Activated CD8-positive, alpha-beta T cell treated with anti-CD3 and anti-CD28 coated beads, Interleukin-2, amount 10 ng/mL, durations not matched to agents 7 days and 5 days (primary cell): ENCODE measurements around the gene OPN1SW. TPM values are rescaled to one million over a fixed set of nuclear protein-coding genes. Genes with fewer than 3 reads are reported as not detected.

ENCODE experiments used
- ATAC-seq: fragments of 150-1000 bp; cut with Tn5 transposase; one replicate; pipeline ENCODE4 v1.10.0; 2021; ENCODE audit warnings: moderate library complexity
- CTCF ChIA-PET: fragments of 350-600 bp; sonication (Branson Sonifier 250); formaldehyde crosslinking; loops from one replicate; lab custom pipeline; 2021; ENCODE audit warnings: antibody characterized with exemption; lab: Charles Lee
- POLR2A ChIA-PET: fragments of 350-600 bp; sonication (Branson Sonifier 250); formaldehyde crosslinking; loops from one replicate; lab custom pipeline; 2021; ENCODE audit warnings: antibody characterized with exemption; lab: Charles Lee
- DNase-seq: peaks from one replicate; pipeline ENCODE4 v3.0.0-alpha.2; 2020
- H3K27ac Mint-ChIP-seq: one replicate; pipeline ENCODE4 v1.8.0; 2021; ENCODE audit warnings: mild to moderate bottlenecking, mixed read lengths
- H3K27me3 Mint-ChIP-seq: one replicate; pipeline ENCODE4 v1.8.0; 2021; ENCODE audit warnings: low read depth, mixed read lengths
- H3K36me3 Mint-ChIP-seq: one replicate; pipeline ENCODE4 v1.8.0; 2021; ENCODE audit warnings: low read depth, mixed read lengths
- H3K4me1 Mint-ChIP-seq: one replicate; pipeline ENCODE4 v1.8.0; 2021; ENCODE audit warnings: low read depth, mixed read lengths
- H3K4me3 Mint-ChIP-seq: one replicate; pipeline ENCODE4 v1.8.0; 2021; ENCODE audit warnings: mild to moderate bottlenecking, mixed read lengths
- H3K9me3 Mint-ChIP-seq: one replicate; pipeline ENCODE4 v1.8.0; 2022; ENCODE audit warnings: mixed read lengths; ENCODE audit not compliant: insufficient read depth
- total RNA-seq, 2 experiments: library from RNA; stranded (reverse); gene quantifications; one replicate each; pipeline ENCODE4 v1.2.3, GENCODE V29; 2021

Gene OPN1SW
- total RNA-seq, 2 experiments from 2014 or later, result not detected

- ATAC-seq, result no peak
- DNase-seq, result no peak
- Mint-ChIP-seq H3K4me3 (no peak overlapping the region), H3K4me1 (peaks cover 4% of the 10 kb centered on the region), H3K27ac (no peak overlapping the region), H3K27me3 (peaks cover 2% of the 10 kb centered on the region), H3K36me3 (peaks cover 34% of the 10 kb centered on the region), H3K9me3 (peaks cover 14% of the 10 kb centered on the region)
- POLR2A ChIA-PET, result no interaction called here
- CTCF ChIA-PET, result no interaction called here
Observed at GRCh38 chr7:128777156-128778123, 1.8 kb upstream of the OPN1SW start.

GRCh38 chr7:128774921-128775320, 673 bp downstream of the OPN1SW start:
- DNase-seq, result no peak
- ChIA-PET POLR2A (no interaction called here), CTCF (no interaction called here)
- Mint-ChIP-seq H3K4me3 (no peak overlapping the region), H3K9me3 (peaks cover 14% of the 10 kb centered on the region), H3K4me1 (peaks cover 4% of the 10 kb centered on the region), H3K27ac (no peak overlapping the region), H3K36me3 (peaks cover 52% of the 10 kb centered on the region), H3K27me3 (peaks cover 1% of the 10 kb centered on the region)
- no peak for ATAC-seq

GRCh38 chr7:128774029-128774689, 1.4 kb downstream of the OPN1SW start:
- no peak overlapping the region for H3K27ac Mint-ChIP-seq
- H3K4me3 Mint-ChIP-seq, result no peak overlapping the region
- POLR2A ChIA-PET, result no interaction called here
- no peaks in the 10 kb centered on the region for H3K27me3 Mint-ChIP-seq
- H3K36me3 Mint-ChIP-seq, result peaks cover 60% of the 10 kb centered on the region
- no peak for DNase-seq
- peaks cover 4% of the 10 kb centered on the region for H3K4me1 Mint-ChIP-seq
- ATAC-seq, result no peak
- CTCF ChIA-PET, result no interaction called here
- H3K9me3 Mint-ChIP-seq, result peaks cover 14% of the 10 kb centered on the region

- Mint-ChIP-seq H3K36me3 (peaks cover 66% of the 10 kb centered on the region), H3K9me3 (peaks cover 14% of the 10 kb centered on the region), H3K4me1 (peaks cover 4% of the 10 kb centered on the region), H3K4me3 (no peak overlapping the region), H3K27ac (no peak overlapping the region), H3K27me3 (no peaks in the 10 kb centered on the region)
- CTCF ChIA-PET, result no interaction called here
- no peak for DNase-seq
- ATAC-seq, result no peak
- POLR2A ChIA-PET, result interaction anchor here (1.0 kb wide), 1 partner anchor 15 kb away, joined by 3 read pairs; no protein-coding TSS in a partner anchor
Observed at GRCh38 chr7:128773604-128774003, 2.0 kb downstream of the OPN1SW start.

GRCh38 chr7:128770233-128770632, 5.4 kb downstream of the OPN1SW start:
- H3K36me3 Mint-ChIP-seq, result peaks cover 72% of the 10 kb centered on the region
- CTCF ChIA-PET, result interaction anchor here (2.1 kb wide), 1 partner anchor 113 kb away, joined by 5 read pairs; no protein-coding TSS in a partner anchor
- POLR2A ChIA-PET, result no interaction called here

GRCh38 chr7:128767475-128768110, 8.0 kb downstream of the OPN1SW start:
- DNase-seq (no peak), ATAC-seq (no peak)
- CTCF ChIA-PET, result interaction anchor here (1.5 kb wide), 1 partner anchor 10 kb away, joined by 5 read pairs; no protein-coding TSS in a partner anchor
- peaks cover 58% of the 10 kb centered on the region for H3K36me3 Mint-ChIP-seq
- no peak overlapping the region for H3K4me3 Mint-ChIP-seq
- no peaks in the 10 kb centered on the region for H3K27me3 Mint-ChIP-seq
- no peaks in the 10 kb centered on the region for H3K9me3 Mint-ChIP-seq
- POLR2A ChIA-PET, result interaction anchor here (1.1 kb wide), 1 partner anchor 13 kb away, joined by 4 read pairs; no protein-coding TSS in a partner anchor
- H3K27ac Mint-ChIP-seq, result no peak overlapping the region
- no peaks in the 10 kb centered on the region for H3K4me1 Mint-ChIP-seq

More at GRCh38 chr7:128770233-128770632, 5.4 kb downstream of the OPN1SW start:
- H3K4me1 Mint-ChIP-seq, result no peaks in the 10 kb centered on the region
- no peaks in the 10 kb centered on the region for H3K9me3 Mint-ChIP-seq
- H3K27me3 Mint-ChIP-seq, result no peaks in the 10 kb centered on the region
- H3K4me3 Mint-ChIP-seq, result no peak overlapping the region
- no peak for DNase-seq
- H3K27ac Mint-ChIP-seq, result no peak overlapping the region
- ATAC-seq, result no peak

- POLR2A ChIA-PET, result no interaction called here
Observed at GRCh38 chr7:128763541-128763940, 12.1 kb downstream of the OPN1SW start.

GRCh38 chr7:128759242-128759641, 16.4 kb downstream of the OPN1SW start:
- ATAC-seq, result no peak
- ChIA-PET POLR2A (interaction anchor here (1.0 kb wide), 1 partner anchor 14 kb away, joined by 3 read pairs; no protein-coding TSS in a partner anchor), CTCF (no interaction called here)
- no peaks in the 10 kb centered on the region for H3K9me3 Mint-ChIP-seq
- H3K4me3 Mint-ChIP-seq, result no peak overlapping the region
- H3K27ac Mint-ChIP-seq, result no peak overlapping the region
- no peak for DNase-seq
- H3K36me3 Mint-ChIP-seq, result peaks cover 44% of the 10 kb centered on the region
- H3K4me1 Mint-ChIP-seq, result no peaks in the 10 kb centered on the region
- H3K27me3 Mint-ChIP-seq, result no peaks in the 10 kb centered on the region

More at GRCh38 chr7:128763541-128763940, 12.1 kb downstream of the OPN1SW start:
- Mint-ChIP-seq H3K4me3 (no peak overlapping the region), H3K36me3 (peaks cover 37% of the 10 kb centered on the region), H3K4me1 (no peaks in the 10 kb centered on the region), H3K27me3 (no peaks in the 10 kb centered on the region), H3K27ac (no peak overlapping the region), H3K9me3 (no peaks in the 10 kb centered on the region)
- DNase-seq (no peak), ATAC-seq (no peak)
- CTCF ChIA-PET, result no interaction called here

- no peaks in the 10 kb centered on the region for H3K4me1 Mint-ChIP-seq
- no peaks in the 10 kb centered on the region for H3K27me3 Mint-ChIP-seq
- H3K4me3 Mint-ChIP-seq, result no peak overlapping the region
- H3K9me3 Mint-ChIP-seq, result no peaks in the 10 kb centered on the region
- ChIA-PET POLR2A (interaction anchor here (1.0 kb wide), 1 partner anchor 14 kb away, joined by 3 read pairs; no protein-coding TSS in a partner anchor), CTCF (no interaction called here)
- DNase-seq, result no peak
- no peak overlapping the region for H3K27ac Mint-ChIP-seq
- H3K36me3 Mint-ChIP-seq, result peaks cover 48% of the 10 kb centered on the region
- no peak for ATAC-seq
Observed at GRCh38 chr7:128758553-128758952, 17.0 kb downstream of the OPN1SW start.

- no peak overlapping the region for H3K27ac Mint-ChIP-seq
- CTCF ChIA-PET, result interaction anchor here (1.1 kb wide), 1 partner anchor 10 kb away, joined by 5 read pairs; no protein-coding TSS in a partner anchor
- no peak overlapping the region for H3K4me3 Mint-ChIP-seq
- H3K27me3 Mint-ChIP-seq, result no peaks in the 10 kb centered on the region
- H3K36me3 Mint-ChIP-seq, result peaks cover 54% of the 10 kb centered on the region
- no peak for DNase-seq
- POLR2A ChIA-PET, result no interaction called here
- ATAC-seq, result no peak
- H3K9me3 Mint-ChIP-seq, result no peaks in the 10 kb centered on the region
- no peaks in the 10 kb centered on the region for H3K4me1 Mint-ChIP-seq
Observed at GRCh38 chr7:128757203-128757602, 18.4 kb downstream of the OPN1SW start.

GRCh38 chr7:128755819-128756476, 19.6 kb downstream of the OPN1SW start:
- H3K27ac Mint-ChIP-seq, result no peak overlapping the region
- H3K36me3 Mint-ChIP-seq, result peaks cover 48% of the 10 kb centered on the region
- no peaks in the 10 kb centered on the region for H3K27me3 Mint-ChIP-seq
- DNase-seq, result no peak
- ChIA-PET POLR2A (no interaction called here), CTCF (interaction anchor here (1.6 kb wide), 1 partner anchor 14 kb away, joined by 5 read pairs; no protein-coding TSS in a partner anchor)
- no peaks in the 10 kb centered on the region for H3K4me1 Mint-ChIP-seq
- no peak for ATAC-seq
- no peak overlapping the region for H3K4me3 Mint-ChIP-seq
- H3K9me3 Mint-ChIP-seq, result no peaks in the 10 kb centered on the region
